Adrenal gland (tissue), 5 donors: ENCODE results near the gene CAMK4.

Source experiments
- POLR2A ChIP-seq, 2 donors: fragments of 450-650 bp; IDR thresholded peaks; one replicate each; pipeline ENCODE4 v1.6.1; 2017; ENCODE audit warnings: antibody characterized with exemption in 2 of 2, mild to moderate bottlenecking in 2 of 2, moderate library complexity in 1 of 2
- TF ChIP-seq, protein P1 (sequence below), 6 experiments: fragments of 450-650 bp in 4 of 6; fragments of 200-600 bp in 2 of 6; sonication (generic) in 1 of 6; IDR thresholded peaks; 1 replicate in 5 of 6; 2 replicates in 1 of 6; pipeline versions ENCODE4 v1.5.1 to v1.8.0; 2016 to 2021; ENCODE audit warnings: antibody characterized with exemption in 6 of 6, mild to moderate bottlenecking in 2 of 6, moderate library complexity in 1 of 6
- donor health status: DM: no; HTN: no; CAD: no.

DNA sequence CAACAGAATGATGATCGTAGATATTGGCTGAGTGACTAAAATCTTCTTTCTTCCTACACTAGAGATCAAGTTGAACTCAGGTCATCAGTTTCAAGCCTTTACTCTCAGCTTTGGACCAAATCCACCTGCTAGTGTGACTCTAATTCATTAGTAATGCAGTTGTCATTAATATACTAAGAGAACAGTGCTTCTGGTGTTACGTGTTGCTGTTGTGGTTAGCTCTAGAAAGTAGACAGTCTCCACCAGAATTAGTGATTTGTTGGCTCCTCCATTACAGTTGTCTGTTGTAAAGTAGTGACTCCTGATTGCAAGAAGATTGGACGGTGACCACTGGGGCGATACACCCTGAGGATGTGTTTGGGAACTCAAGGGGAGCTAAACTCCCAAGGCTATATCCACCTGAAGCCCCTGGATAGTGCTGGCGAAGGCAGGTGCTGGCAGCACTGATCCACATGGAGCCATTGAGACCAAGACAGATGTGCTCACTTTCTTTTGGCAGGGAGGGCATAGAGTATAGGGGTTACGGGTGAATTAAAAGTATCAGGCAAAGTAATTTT is 3.1 kb downstream of the CAMK4 start:
- TF ChIP-seq, protein P1, sequence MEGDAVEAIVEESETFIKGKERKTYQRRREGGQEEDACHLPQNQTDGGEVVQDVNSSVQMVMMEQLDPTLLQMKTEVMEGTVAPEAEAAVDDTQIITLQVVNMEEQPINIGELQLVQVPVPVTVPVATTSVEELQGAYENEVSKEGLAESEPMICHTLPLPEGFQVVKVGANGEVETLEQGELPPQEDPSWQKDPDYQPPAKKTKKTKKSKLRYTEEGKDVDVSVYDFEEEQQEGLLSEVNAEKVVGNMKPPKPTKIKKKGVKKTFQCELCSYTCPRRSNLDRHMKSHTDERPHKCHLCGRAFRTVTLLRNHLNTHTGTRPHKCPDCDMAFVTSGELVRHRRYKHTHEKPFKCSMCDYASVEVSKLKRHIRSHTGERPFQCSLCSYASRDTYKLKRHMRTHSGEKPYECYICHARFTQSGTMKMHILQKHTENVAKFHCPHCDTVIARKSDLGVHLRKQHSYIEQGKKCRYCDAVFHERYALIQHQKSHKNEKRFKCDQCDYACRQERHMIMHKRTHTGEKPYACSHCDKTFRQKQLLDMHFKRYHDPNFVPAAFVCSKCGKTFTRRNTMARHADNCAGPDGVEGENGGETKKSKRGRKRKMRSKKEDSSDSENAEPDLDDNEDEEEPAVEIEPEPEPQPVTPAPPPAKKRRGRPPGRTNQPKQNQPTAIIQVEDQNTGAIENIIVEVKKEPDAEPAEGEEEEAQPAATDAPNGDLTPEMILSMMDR (IDR thresholded peaks at IDR 0.05): no peak
- no peak for TF ChIP-seq POLR2A (IDR thresholded peaks at IDR 0.05)
